GM18526 (cell line): ENCODE measurements around the gene SUMO4.

ENCODE experiments used
- POLR2A ChIP-seq: IDR thresholded peaks from 3 replicates; pipeline ENCODE4 v1.6.1; 2011; ENCODE audit not compliant: insufficient read length; ENCODE audit errors: extremely low read depth

Gene SUMO4

DNA sequence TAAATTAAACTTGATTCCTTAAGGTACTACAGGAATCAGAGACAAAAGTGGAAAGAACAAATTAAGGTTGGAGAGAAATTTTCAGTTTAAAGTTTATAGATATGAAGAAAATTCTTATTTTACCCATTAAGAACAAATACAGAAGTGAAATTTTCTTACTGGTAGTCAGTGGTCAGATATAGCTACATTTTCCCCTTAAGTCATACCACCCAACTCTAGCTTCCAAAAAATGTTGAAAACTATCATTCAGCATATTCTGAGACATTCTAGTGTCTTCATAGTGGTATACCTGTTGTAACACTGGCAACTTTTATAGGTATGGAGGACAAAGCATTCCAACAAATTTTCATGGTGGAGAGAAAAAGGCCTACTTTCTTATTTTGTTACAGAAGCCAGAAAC lies 15.6 kb upstream of the SUMO4 start:
- TF ChIP-seq POLR2A: no peak

- no peak for TF ChIP-seq POLR2A
These were observed 13.9 kb upstream of the SUMO4 start for GRCh38 chr6:149385998-149386646.

GRCh38 chr6:149387779-149388512 lies 12.1 kb upstream of the SUMO4 start:
- TF ChIP-seq POLR2A: no peak

GRCh38 chr6:149389509-149390297 lies 10.4 kb upstream of the SUMO4 start:
- no peak for TF ChIP-seq POLR2A

GRCh38 chr6:149392093-149392492 lies 8.0 kb upstream of the SUMO4 start:
- no peak for TF ChIP-seq POLR2A

- no peak for TF ChIP-seq POLR2A
These were observed 7.5 kb upstream of the SUMO4 start for GRCh38 chr6:149392535-149392934.

DNA sequence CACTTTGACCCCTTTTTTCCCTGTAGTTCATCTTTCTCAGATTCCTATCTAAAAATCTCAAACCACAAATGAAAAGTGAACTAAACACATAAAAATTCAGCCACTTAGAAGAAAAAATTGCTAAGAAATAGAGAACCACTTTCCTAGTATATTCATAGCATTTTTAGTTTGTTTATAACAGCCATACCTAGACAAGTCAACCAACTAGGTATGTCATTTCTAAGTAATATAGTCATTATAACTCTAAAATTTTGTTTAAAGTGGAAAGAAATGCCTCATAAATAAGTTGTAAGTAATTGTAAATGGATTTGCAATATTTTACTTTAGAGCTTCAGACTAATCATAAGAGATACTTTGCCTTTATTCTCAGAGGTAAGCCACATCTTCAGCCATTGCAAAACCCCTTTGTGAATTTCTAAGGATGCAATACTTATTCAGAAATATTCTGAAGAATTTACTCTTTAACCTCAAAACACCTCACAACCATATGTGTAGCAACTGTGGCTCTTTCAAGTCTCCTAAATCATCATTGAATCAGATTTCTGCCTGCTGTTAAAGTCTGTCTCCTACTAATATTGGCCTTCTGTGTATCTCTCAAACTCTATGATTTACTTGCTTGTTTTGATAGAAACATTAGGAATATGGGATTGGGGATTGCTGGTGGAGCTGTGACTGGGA lies 6.9 kb upstream of the SUMO4 start:
- no peak for TF ChIP-seq POLR2A

GRCh38 chr6:149395185-149395584 lies 4.9 kb upstream of the SUMO4 start:
- no peak for TF ChIP-seq POLR2A

- no peak for TF ChIP-seq POLR2A
These were observed 2.7 kb upstream of the SUMO4 start for GRCh38 chr6:149397384-149397783.

DNA sequence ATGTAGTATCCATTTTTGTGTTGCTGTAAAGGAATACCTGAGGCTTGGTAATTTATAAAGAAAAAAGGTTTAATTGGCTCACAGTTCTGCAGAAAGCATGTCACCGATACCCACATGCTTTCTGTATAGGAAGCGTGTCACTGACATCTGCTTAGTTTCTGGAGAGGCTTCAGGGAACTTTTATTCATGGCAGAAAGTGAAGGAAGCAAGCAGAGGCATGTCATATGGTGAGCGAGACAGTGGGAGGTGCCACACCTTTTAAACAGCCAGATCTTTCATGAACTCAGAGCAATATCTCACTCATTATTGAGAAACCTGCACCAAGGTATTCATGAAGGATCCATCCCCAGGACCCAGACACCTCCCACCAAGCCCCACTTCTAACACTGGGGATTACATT lies 3.5 kb downstream of the SUMO4 start:
- no peak for TF ChIP-seq POLR2A

GRCh38 chr6:149405823-149406765 lies 6.0 kb downstream of the SUMO4 start:
- no peak for TF ChIP-seq POLR2A

- TF ChIP-seq POLR2A: no peak
These were observed 9.6 kb downstream of the SUMO4 start for GRCh38 chr6:149409617-149410016.

DNA sequence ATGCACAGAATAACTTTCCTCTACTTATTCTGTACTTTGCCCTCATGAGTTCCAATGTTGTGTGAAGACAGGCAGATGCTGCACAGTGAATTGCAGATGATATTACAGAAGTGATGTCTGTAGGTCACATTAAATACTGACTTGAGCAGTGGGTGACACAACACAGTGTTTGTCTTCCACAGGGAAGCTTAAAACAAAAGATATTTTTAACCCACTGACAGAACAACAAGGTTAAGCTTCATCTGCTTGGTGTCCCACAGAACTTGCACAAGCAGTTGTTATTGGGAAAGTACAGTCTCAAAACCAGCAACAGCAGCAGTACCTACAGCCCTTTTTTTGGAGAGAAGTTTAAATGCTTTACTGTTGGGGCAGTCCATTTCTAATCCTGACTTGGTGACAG lies 10.5 kb downstream of the SUMO4 start:
- TF ChIP-seq POLR2A: no peak

- no peak for TF ChIP-seq POLR2A
These were observed 13.9 kb downstream of the SUMO4 start for GRCh38 chr6:149414009-149414408.

- TF ChIP-seq POLR2A: no peak
These were observed 14.8 kb downstream of the SUMO4 start for GRCh38 chr6:149414821-149415220.
